IPS-18c (cell line): ENCODE results near the gene GP9.

Source experiments
- H3K4me3 ChIP-seq: 2 replicates; pipeline ENCODE4 v1.7.0; 2013; ENCODE audit warnings: low read depth, mild to moderate bottlenecking, low read length, moderate library complexity; ENCODE audit not compliant: insufficient read depth
- H3K9me3 ChIP-seq: one replicate; pipeline ENCODE4 v1.6.1; 2013; ENCODE audit warnings: mild to moderate bottlenecking, low read length, moderate library complexity; ENCODE audit not compliant: control insufficient read depth, insufficient read depth

The GP9 gene

GRCh38 chr3:129039271-129040038 lies 21.1 kb upstream of the GP9 start:
- Histone ChIP-seq H3K4me3 (no peak overlapping the region), H3K9me3 (no peaks in the 10 kb centered on the region)

GRCh38 chr3:129040039-129040336 lies 20.6 kb upstream of the GP9 start:
- Histone ChIP-seq H3K9me3 (no peaks in the 10 kb centered on the region), H3K4me3 (no peak overlapping the region)

- Histone ChIP-seq H3K9me3 (peaks cover 2% of the 10 kb centered on the region), H3K4me3 (no peak overlapping the region)
Observed at GRCh38 chr3:129040579-129041300, 19.8 kb upstream of the GP9 start.

GRCh38 chr3:129045675-129046036 lies 14.9 kb upstream of the GP9 start:
- Histone ChIP-seq H3K9me3 (peaks cover 6% of the 10 kb centered on the region), H3K4me3 (no peak overlapping the region)

- no peak overlapping the region; the same call in 1 of the 2 replicates for H3K4me3 ChIP-seq
- peaks cover 6% of the 10 kb centered on the region for H3K9me3 ChIP-seq
Observed at GRCh38 chr3:129046037-129046731, 14.4 kb upstream of the GP9 start.

- Histone ChIP-seq H3K9me3 (peaks cover 6% of the 10 kb centered on the region), H3K4me3 (no peak overlapping the region)
Observed at GRCh38 chr3:129046732-129047552, 13.6 kb upstream of the GP9 start.

- H3K4me3 ChIP-seq = no peak overlapping the region
- H3K9me3 ChIP-seq = peaks cover 6% of the 10 kb centered on the region
Observed at GRCh38 chr3:129047553-129047839, 13.1 kb upstream of the GP9 start.

- Histone ChIP-seq H3K4me3 (no peak overlapping the region), H3K9me3 (peaks cover 4% of the 10 kb centered on the region)
Observed at GRCh38 chr3:129050556-129051295, 9.9 kb upstream of the GP9 start.

GRCh38 chr3:129051871-129052340 lies 8.7 kb upstream of the GP9 start:
- Histone ChIP-seq H3K9me3 (no peaks in the 10 kb centered on the region), H3K4me3 (no peak overlapping the region)

GRCh38 chr3:129052675-129053074 lies 7.9 kb upstream of the GP9 start:
- Histone ChIP-seq H3K4me3 (no peak overlapping the region), H3K9me3 (no peaks in the 10 kb centered on the region)

- Histone ChIP-seq H3K4me3 (no peak overlapping the region), H3K9me3 (no peaks in the 10 kb centered on the region)
Observed at GRCh38 chr3:129054605-129055104, 5.9 kb upstream of the GP9 start.

GRCh38 chr3:129056451-129057173 lies 4.0 kb upstream of the GP9 start:
- H3K9me3 ChIP-seq = no peaks in the 10 kb centered on the region

GRCh38 chr3:129057249-129057648 lies 3.3 kb upstream of the GP9 start:
- no peaks in the 10 kb centered on the region for H3K9me3 ChIP-seq
- H3K4me3 ChIP-seq = no peak overlapping the region

More at GRCh38 chr3:129056451-129057173, 4.0 kb upstream of the GP9 start:
- no peak overlapping the region for H3K4me3 ChIP-seq

GRCh38 chr3:129058441-129059200 lies 2.0 kb upstream of the GP9 start:
- Histone ChIP-seq H3K9me3 (no peaks in the 10 kb centered on the region), H3K4me3 (no peak overlapping the region)

- H3K4me3 ChIP-seq = no peak overlapping the region
- H3K9me3 ChIP-seq = no peaks in the 10 kb centered on the region
Observed at GRCh38 chr3:129059311-129059958, 1.1 kb upstream of the GP9 start.
